Activated naive CD8-positive, alpha-beta T cell treated with anti-CD3 and anti-CD28 coated beads for 36 hours (primary cell): ENCODE data around the gene XYLT1. TPM values are rescaled to one million over a fixed set of nuclear protein-coding genes. Genes with fewer than 3 reads are reported as not detected.

ENCODE experiments used
- DNase-seq: peaks from one replicate; pipeline ENCODE4 v3.0.0; 2021
- H3K27ac Mint-ChIP-seq: one replicate; pipeline ENCODE4 v1.8.0; 2022; ENCODE audit warnings: mild to moderate bottlenecking, moderate library complexity, mixed read lengths
- H3K27me3 Mint-ChIP-seq: one replicate; pipeline ENCODE4 v1.8.0; 2022; ENCODE audit warnings: mild to moderate bottlenecking, mixed read lengths
- H3K36me3 Mint-ChIP-seq: one replicate; pipeline ENCODE4 v1.8.0; 2021; ENCODE audit warnings: mild to moderate bottlenecking, mixed read lengths
- H3K4me1 Mint-ChIP-seq: one replicate; pipeline ENCODE4 v1.8.0; 2021; ENCODE audit warnings: mixed read lengths
- H3K4me3 Mint-ChIP-seq: one replicate; pipeline ENCODE4 v1.8.0; 2022; ENCODE audit warnings: mild to moderate bottlenecking, moderate library complexity, mixed read lengths
- H3K9me3 Mint-ChIP-seq: one replicate; pipeline ENCODE4 v1.8.0; 2022; ENCODE audit warnings: mixed read lengths
- total RNA-seq, 2 experiments: library from RNA; stranded (reverse); gene quantifications; one replicate each; pipeline ENCODE4 v1.2.3, GENCODE V29; 2021

Gene XYLT1
- total RNA-seq, 2 experiments from 2014 or later, result 4.1 to 4.6 TPM

DNA sequence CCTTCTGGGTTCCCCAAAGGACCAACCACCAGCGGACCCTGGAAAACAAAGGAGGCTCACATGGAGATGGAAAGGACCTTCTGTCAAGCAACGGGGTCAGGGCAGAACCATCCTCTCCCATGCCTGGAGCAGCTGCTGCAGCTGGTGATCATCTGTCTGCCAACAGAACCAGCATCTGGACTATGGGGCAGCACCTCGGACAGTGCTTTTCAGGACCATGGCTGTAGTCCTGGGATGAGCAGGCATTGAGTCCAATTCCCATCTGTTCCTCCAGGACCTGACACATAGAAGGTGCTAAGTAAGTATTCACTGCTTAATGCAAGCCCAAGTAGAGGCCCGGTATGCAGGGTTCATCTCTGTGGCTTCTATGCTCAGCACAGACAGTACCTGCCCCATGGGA lies 304.7 kb downstream of the XYLT1 start:
- Mint-ChIP-seq H3K36me3 (peaks cover 5% of the 10 kb centered on the region), H3K27ac (no peak overlapping the region), H3K4me3 (no peak overlapping the region), H3K27me3 (no peaks in the 10 kb centered on the region), H3K4me1 (no peaks in the 10 kb centered on the region), H3K9me3 (no peaks in the 10 kb centered on the region)
- DNase-seq, result no peak

DNA sequence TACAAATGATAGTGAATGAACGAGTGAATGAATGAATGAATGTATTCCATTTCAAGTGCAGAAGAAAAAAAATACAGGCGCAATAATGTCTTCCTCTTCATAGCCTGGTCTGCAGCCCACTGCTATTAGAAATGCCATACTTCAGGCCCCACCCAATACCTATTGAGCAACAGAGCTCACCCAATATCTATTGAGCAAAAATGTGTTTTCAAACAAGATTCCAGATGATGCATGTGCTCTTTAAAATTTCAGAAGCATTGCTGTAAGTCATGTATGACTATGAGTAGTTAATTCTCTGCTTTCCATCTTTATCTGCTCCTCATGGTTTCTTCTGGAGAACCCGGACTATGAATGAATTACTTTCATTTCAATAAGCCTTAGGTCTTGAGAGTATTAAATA lies 308.2 kb downstream of the XYLT1 start:
- no peak overlapping the region for H3K27ac Mint-ChIP-seq

DNA sequence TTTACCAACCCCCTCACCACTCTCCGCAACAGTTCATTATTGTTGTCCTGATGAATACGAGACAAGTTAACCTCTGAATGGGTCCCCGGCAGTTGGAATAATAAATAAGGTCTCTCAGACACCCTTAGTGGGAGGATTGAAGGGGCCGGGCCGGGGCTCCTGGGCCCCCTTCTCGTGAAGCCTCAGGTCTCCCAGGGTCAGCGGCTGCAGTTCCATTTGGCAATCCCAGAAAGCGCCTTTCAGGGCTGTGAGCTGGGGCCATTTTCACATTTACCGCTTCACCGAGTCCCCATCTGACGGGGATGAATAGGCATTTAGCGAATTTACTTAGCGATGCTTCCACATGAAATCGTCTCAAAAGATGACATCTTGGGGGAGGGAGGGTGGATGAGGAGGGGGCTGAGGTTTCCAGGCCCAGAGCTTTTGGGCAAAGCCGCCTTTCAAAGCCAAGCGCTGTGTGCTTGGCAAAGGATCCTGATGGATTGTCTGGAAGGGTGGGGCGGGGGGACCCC lies 309.8 kb downstream of the XYLT1 start:
- no peaks in the 10 kb centered on the region for H3K4me1 Mint-ChIP-seq
- DNase-seq, result no peak
- H3K36me3 Mint-ChIP-seq, result peaks cover 3% of the 10 kb centered on the region
- H3K27ac Mint-ChIP-seq, result no peak overlapping the region
- no peaks in the 10 kb centered on the region for H3K9me3 Mint-ChIP-seq
- H3K4me3 Mint-ChIP-seq, result no peak overlapping the region
- no peaks in the 10 kb centered on the region for H3K27me3 Mint-ChIP-seq

More for the DNA sequence above, 308.2 kb downstream of the XYLT1 start:
- H3K4me3 Mint-ChIP-seq, result no peak overlapping the region
- no peaks in the 10 kb centered on the region for H3K27me3 Mint-ChIP-seq
- H3K4me1 Mint-ChIP-seq, result no peaks in the 10 kb centered on the region
- peaks cover 4% of the 10 kb centered on the region for H3K36me3 Mint-ChIP-seq
- DNase-seq, result no peak
- no peaks in the 10 kb centered on the region for H3K9me3 Mint-ChIP-seq

DNA sequence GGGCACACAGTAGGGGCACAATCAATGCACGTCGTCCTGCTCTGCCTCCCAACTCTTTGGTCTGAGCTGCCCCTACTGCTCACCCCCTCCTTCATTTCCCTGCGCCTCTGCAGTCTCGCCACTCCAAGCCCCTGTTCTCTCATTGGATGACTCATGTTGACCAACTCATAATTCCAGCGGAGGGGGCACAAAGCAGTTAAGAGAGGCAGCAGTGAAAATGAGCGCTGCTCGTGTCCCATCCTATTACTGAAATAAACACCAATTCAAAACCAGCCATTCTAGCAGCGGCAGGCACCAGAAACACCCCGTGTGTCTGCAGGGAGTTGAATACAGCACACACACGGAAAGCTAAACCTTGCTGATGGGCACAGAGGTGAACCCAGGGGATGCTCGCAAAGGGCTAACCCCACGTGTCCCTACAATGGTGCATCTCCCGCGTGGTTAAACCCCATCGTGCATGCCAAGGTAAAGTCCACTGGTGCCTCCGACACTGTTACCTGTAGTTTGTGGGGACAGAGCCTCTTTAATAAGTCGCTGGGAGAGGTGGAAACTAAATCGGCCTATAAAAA lies 310.4 kb downstream of the XYLT1 start:
- no peaks in the 10 kb centered on the region for H3K9me3 Mint-ChIP-seq
- H3K4me1 Mint-ChIP-seq, result no peaks in the 10 kb centered on the region
- H3K36me3 Mint-ChIP-seq, result peaks cover 3% of the 10 kb centered on the region
- H3K27me3 Mint-ChIP-seq, result no peaks in the 10 kb centered on the region
- no peak for DNase-seq
- no peak overlapping the region for H3K4me3 Mint-ChIP-seq
- no peak overlapping the region for H3K27ac Mint-ChIP-seq

DNA sequence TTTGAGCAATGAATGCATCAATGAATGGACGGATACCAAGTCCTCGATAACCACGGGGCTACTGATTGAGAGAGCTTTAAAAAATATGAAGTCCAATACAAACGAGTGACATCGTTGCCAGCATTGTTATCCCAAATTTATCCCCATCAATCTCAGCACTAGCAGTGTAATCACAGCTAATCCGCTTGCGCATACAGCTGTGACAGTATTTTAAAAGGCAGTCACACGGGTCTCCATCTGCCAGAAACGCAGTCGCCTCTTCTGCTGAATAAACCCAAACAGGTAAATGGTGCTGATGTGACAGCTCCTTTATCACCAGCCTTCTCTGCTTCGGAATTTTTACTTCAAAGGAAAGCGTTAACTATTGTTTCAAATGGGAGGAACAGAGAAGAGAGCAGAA lies 311.1 kb downstream of the XYLT1 start:
- H3K36me3 Mint-ChIP-seq, result peaks cover 3% of the 10 kb centered on the region
- no peak overlapping the region for H3K4me3 Mint-ChIP-seq
- no peak for DNase-seq
- H3K27ac Mint-ChIP-seq, result no peak overlapping the region
- no peaks in the 10 kb centered on the region for H3K27me3 Mint-ChIP-seq
- H3K9me3 Mint-ChIP-seq, result no peaks in the 10 kb centered on the region
- no peaks in the 10 kb centered on the region for H3K4me1 Mint-ChIP-seq

GRCh38 chr16:17155936-17156335 lies 314.8 kb downstream of the XYLT1 start:
- H3K4me3 Mint-ChIP-seq, result no peak overlapping the region
- no peak for DNase-seq

DNA sequence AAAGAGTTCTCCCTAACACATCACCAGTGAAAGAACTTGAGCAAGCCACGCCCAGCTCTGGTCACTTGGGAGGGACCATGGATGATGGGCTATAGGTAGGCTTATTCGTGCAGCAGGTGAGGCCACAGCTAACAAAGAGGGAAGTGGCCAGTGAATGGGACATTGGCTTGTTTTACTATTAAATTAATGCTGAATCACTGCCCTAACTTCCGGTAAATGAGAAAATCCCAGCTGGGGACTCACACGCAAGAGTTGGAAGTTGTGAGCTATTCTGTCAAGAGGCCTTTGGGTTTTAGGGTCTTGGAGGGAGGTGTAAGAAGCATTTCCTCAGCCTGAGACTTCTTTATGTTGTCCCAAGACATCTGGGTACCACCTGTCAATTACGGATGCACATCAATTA lies 315.3 kb downstream of the XYLT1 start:
- H3K36me3 Mint-ChIP-seq, result peaks cover 3% of the 10 kb centered on the region
- H3K4me1 Mint-ChIP-seq, result no peaks in the 10 kb centered on the region

More at GRCh38 chr16:17155936-17156335, 314.8 kb downstream of the XYLT1 start:
- Mint-ChIP-seq H3K27me3 (no peaks in the 10 kb centered on the region), H3K9me3 (no peaks in the 10 kb centered on the region), H3K4me1 (no peaks in the 10 kb centered on the region), H3K36me3 (peaks cover 3% of the 10 kb centered on the region), H3K27ac (no peak overlapping the region)

GRCh38 chr16:17154981-17155380 lies 315.8 kb downstream of the XYLT1 start:
- H3K4me3 Mint-ChIP-seq, result no peak overlapping the region
- no peaks in the 10 kb centered on the region for H3K27me3 Mint-ChIP-seq
- H3K9me3 Mint-ChIP-seq, result no peaks in the 10 kb centered on the region
- H3K4me1 Mint-ChIP-seq, result no peaks in the 10 kb centered on the region
- H3K36me3 Mint-ChIP-seq, result peaks cover 3% of the 10 kb centered on the region
- DNase-seq, result no peak
- no peak overlapping the region for H3K27ac Mint-ChIP-seq

More for the DNA sequence above, 315.3 kb downstream of the XYLT1 start:
- Mint-ChIP-seq H3K27ac (no peak overlapping the region), H3K4me3 (no peak overlapping the region), H3K9me3 (no peaks in the 10 kb centered on the region), H3K27me3 (no peaks in the 10 kb centered on the region)
- DNase-seq, result no peak

- DNase-seq, result no peak
- Mint-ChIP-seq H3K4me1 (no peaks in the 10 kb centered on the region), H3K36me3 (peaks cover 2% of the 10 kb centered on the region), H3K4me3 (no peak overlapping the region), H3K27ac (no peak overlapping the region), H3K27me3 (no peaks in the 10 kb centered on the region), H3K9me3 (no peaks in the 10 kb centered on the region)
Observed at GRCh38 chr16:17152311-17152710, 318.4 kb downstream of the XYLT1 start.

- Mint-ChIP-seq H3K27ac (no peak overlapping the region), H3K36me3 (peaks cover 2% of the 10 kb centered on the region), H3K27me3 (no peaks in the 10 kb centered on the region), H3K4me1 (no peaks in the 10 kb centered on the region), H3K9me3 (no peaks in the 10 kb centered on the region), H3K4me3 (no peak overlapping the region)
- no peak for DNase-seq
Observed at GRCh38 chr16:17151335-17151734, 319.4 kb downstream of the XYLT1 start.

DNA sequence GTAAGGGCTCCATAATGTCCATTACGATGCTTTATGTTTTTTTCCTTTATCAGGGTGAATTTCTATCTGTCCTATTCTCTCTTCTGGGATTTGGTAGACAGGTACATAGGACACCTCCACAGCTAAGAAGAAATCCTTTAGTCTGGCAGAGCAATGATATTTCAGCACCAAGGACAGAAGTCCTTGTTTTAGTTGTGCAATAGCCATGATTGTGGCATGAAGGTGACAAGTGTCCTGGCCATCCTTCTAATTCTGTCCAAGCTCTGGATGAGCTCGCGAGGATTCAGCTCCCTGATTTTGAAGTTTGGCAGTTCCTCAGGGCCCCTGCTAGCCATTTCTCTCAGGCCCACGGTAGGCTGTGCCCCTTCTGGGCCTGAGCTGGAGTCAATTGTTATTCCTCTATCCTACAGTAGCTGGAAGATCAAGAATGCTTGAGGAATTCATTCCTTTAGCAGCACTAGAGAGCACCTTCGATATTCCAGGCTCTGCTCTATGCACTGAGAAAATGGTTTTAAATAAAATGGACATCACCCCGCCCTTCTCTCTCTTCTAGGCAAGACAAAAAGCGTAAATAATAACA lies 320.8 kb downstream of the XYLT1 start:
- no peak for DNase-seq
- no peak overlapping the region for H3K4me3 Mint-ChIP-seq
- H3K4me1 Mint-ChIP-seq, result no peaks in the 10 kb centered on the region
- H3K36me3 Mint-ChIP-seq, result peaks cover 2% of the 10 kb centered on the region
- H3K27me3 Mint-ChIP-seq, result no peaks in the 10 kb centered on the region
- no peak overlapping the region for H3K27ac Mint-ChIP-seq
- no peaks in the 10 kb centered on the region for H3K9me3 Mint-ChIP-seq

- Mint-ChIP-seq H3K4me3 (no peak overlapping the region), H3K27me3 (no peaks in the 10 kb centered on the region), H3K9me3 (no peaks in the 10 kb centered on the region), H3K27ac (no peak overlapping the region), H3K4me1 (no peaks in the 10 kb centered on the region), H3K36me3 (peaks cover 2% of the 10 kb centered on the region)
- no peak for DNase-seq
Observed at GRCh38 chr16:17147942-17148341, 322.8 kb downstream of the XYLT1 start.

DNA sequence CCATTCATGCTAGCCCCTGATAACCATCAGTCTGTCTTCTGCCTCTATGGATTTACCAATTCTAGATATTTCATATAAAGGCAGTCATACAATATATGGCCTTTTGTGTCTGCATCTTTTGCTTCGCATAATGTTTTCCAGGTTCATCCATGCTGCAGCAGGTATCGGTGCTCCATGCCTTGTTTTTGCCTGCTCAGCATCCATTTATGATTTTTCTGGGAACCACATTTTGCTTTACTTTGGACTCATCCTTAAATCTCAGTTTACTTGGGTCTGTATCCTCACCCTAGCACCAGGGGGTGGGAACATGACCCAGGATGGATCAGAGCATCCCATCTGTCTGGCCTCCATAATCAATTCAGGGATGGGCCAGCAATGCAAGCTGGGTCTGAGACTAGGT lies 325.7 kb downstream of the XYLT1 start:
- H3K27me3 Mint-ChIP-seq, result no peaks in the 10 kb centered on the region
- H3K27ac Mint-ChIP-seq, result no peak overlapping the region
- DNase-seq, result no peak
- no peak overlapping the region for H3K4me3 Mint-ChIP-seq
- H3K9me3 Mint-ChIP-seq, result no peaks in the 10 kb centered on the region
- H3K4me1 Mint-ChIP-seq, result no peaks in the 10 kb centered on the region
- peaks cover 2% of the 10 kb centered on the region for H3K36me3 Mint-ChIP-seq

DNA sequence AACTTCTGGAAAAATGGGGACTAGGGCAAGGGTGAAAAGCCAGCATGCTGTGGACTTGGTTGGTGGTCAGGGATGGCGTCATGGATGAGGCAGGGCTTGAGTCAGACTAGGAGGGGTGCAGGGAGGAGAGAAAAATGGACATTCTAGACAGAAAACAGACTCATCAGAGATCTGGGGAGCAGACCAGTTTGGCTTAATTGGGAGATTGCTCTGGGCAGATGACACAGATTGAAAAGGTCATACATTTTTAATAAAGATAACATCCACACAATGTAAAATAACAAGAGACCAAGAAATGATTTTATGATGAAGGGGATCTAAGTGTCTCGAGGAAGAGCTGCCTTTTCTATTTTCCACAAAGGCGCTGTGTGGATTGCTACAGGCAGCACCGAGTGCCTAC lies 326.3 kb downstream of the XYLT1 start:
- H3K4me1 Mint-ChIP-seq, result no peaks in the 10 kb centered on the region
- H3K27ac Mint-ChIP-seq, result no peak overlapping the region
- no peak overlapping the region for H3K4me3 Mint-ChIP-seq
- peaks cover 6% of the 10 kb centered on the region for H3K36me3 Mint-ChIP-seq
- DNase-seq, result no peak
- H3K9me3 Mint-ChIP-seq, result no peaks in the 10 kb centered on the region
- H3K27me3 Mint-ChIP-seq, result no peaks in the 10 kb centered on the region

DNA sequence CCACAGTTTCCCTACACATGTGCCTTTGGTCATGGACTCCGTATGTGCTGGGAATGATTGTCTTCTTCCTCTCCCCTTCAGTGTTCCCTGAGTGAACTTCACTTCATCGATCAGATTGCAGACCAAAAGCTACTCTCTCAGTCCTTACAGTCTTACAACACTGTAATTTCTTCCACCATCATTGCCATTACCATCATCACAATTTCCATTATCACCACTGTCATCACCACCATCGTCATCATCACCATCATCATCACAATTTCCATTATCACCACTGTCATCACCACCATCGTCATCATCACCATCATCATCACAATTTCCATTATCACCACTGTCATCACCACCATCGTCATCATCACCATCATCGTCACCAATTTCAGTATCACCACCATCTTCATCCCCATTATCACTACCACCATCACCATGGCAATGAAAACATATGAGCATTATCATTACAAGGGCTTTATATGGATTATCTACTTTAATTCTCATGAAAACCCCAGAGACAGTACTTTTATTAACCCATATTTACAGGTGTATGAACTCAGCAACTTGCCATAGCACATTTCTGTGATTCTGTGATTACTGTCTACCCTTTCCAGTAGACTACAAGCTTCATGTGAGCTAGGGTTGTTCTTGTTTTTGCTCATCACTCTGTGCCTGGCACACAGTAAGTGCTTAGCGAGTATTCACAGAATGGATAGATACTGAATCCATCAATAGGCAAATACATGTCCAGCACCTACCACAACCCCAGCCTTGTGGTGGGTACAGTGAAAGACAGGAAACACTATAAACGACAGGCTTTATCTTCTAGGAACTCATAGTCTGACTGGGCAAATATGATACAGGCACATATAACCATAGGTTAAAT lies 327.0 kb downstream of the XYLT1 start:
- no peak overlapping the region for H3K4me3 Mint-ChIP-seq
- no peak overlapping the region for H3K27ac Mint-ChIP-seq
- H3K4me1 Mint-ChIP-seq, result no peaks in the 10 kb centered on the region
- no peaks in the 10 kb centered on the region for H3K9me3 Mint-ChIP-seq
- H3K36me3 Mint-ChIP-seq, result peaks cover 12% of the 10 kb centered on the region
- no peak for DNase-seq
- no peaks in the 10 kb centered on the region for H3K27me3 Mint-ChIP-seq
